NCI-H2227 (cell line): ENCODE data around the gene TGFB1.
"Not testable (repeated sequence)": the region's sequence is repeated elsewhere in the genome, so short reads cannot be mapped to it uniquely, and the experiment has no call there.

Source experiments
- DNase-seq: peaks from one replicate; lab custom pipeline; 2025; ENCODE audit not compliant: unreplicated experiment; lab: John Stamatoyannopoulos, UW

The TGFB1 gene

DNA sequence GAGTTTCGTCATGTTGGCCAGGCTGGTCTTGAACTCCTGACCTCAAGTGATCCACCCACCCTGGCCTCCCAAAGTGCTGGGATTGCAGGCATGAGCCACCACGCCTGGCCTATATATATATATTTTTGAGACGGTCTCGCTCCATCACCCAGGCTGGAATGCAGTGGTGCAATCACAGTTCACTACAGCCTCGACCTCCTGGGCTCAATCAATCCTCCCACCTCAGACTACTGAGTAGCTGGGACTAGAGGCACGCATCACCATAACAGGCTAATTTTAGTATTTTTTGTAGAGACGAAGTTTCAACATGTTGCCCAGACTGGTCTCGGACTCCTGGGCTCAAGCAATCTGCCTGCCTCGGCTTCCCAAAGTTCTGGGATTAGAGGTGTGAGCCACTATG is 6.8 kb downstream of the TGFB1 start:
- not testable (repeated sequence) for DNase-seq

DNA sequence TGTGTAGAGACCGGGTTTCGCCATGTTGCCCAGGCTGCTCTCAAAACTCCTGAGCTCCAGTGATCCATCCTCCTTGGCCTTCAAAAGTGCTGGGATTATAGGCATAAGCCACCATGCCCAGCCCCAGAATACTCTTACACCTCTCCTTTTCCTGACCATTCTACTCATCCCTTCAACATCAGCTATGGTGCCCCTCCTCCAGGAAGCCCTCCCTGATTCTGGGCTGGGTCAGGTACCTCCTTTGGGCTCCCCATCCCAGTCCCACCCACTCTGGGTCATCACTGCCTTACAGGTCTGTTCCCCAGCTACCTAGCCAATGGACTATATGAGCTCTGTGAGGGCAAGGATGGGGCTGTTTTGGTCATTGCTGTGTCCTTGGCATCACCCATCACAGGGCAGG is 9.6 kb downstream of the TGFB1 start:
- DNase-seq: no peak

DNA sequence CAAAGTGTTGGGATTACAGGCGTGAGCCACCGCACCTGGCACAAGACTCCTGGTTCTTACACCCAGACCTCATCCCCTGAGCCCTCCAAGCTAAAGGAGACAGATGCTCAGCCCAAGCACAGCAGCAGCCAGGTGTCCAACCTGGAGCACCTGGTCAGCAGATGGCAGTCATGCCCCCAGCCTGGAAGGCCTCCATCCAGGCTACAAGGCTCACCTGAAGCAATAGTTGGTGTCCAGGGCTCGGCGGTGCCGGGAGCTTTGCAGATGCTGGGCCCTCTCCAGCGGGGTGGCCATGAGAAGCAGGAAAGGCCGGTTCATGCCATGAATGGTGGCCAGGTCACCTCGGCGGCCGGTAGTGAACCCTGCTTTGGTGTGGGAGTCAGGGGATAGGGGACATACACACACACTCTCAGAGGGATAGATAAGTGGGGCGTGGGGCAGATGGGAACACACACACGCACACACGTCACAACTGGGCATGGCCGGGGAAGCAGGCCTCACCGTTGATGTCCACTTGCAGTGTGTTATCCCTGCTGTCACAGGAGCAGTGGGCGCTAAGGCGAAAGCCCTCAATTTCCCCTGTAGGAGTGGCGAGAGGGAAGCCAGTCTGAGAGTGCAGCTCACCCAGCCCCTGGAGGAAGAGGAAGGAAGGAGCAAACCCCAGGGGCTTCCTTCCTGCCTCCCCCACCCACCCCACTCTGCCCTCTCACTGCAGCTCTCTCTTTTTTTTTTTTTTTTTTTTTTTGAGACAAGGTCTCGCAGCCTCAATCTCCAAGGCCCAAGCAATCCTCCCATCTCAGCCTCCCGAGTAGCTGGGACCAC is 11.8 kb downstream of the TGFB1 start:
- DNase-seq: no peak

DNA sequence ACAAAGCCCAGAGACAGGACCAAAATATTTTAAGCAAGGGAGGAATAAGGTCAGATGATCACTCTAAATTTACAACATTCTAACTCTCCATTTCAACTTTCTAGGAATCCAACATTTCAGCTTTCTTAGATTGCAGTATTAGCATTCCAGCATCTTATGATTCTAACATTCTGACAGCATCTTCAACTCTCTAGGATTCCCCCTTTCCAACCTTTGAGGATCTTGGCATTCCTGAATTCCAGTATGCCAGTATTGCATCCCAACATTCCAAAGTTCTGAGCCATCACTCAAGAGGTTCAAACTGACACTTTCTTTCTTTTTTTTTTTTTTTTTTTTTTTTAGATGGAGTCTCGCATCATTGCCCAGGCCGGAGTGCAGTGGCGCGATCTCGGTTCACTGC is 13.8 kb downstream of the TGFB1 start:
- no peak for DNase-seq

DNA sequence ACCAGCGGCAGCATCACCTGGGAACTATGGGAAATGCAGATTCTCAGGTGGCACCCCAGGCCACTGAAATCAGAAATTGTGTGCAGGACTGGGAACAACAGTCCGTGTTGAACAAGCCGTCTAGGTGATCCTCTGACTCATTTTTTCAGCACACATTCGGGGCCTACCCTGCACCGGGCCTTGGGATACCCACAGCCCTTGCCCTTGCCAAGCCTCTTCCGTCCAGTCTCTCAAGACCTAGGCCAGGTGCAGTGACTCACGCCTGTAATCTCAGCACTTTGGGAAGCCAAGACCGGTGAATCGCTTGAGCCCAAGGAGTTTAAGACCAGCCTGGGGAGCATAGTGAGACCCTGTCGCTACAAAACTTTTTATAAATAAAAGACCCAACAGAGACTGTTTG is 18.3 kb downstream of the TGFB1 start:
- no peak for DNase-seq

DNA sequence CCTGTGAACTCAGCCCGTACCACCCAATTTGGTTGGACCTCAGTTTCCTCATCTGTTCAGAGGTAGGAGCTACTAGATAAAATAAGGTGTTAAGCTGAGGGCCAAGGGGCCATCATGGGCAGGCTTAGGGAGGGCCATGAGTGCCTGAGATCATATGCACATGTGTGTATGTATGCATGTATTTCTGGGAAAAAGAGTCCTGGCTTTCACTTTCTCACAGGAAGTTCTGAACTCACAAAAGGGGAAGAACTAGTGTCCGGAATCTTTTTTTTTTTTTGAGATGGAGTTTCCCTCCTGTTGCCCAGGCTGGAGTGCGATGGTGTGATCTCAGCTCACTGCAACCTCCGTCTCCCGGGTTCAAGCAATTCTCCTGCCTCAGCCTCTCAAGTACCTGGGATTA is 18.9 kb downstream of the TGFB1 start:
- DNase-seq: no peak

DNA sequence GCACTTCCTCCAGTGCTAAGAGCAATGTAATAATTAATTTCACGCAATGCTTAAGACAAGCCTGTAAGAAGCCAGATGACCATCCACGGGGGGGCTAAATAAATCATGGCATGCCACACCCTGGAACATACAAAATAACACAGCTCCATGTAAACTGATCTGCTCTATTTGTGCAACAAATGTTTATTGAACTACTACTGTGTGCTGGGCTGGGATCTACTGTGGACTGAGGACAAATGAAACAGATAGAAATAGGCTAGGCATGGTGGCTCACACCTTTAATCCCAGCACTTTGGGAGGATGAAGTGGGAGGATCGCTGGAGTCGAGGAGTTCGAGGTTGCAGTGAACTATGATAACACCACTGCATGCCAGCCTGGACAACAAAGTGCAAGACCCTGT is 21.3 kb downstream of the TGFB1 start:
- no peak for DNase-seq

DNA sequence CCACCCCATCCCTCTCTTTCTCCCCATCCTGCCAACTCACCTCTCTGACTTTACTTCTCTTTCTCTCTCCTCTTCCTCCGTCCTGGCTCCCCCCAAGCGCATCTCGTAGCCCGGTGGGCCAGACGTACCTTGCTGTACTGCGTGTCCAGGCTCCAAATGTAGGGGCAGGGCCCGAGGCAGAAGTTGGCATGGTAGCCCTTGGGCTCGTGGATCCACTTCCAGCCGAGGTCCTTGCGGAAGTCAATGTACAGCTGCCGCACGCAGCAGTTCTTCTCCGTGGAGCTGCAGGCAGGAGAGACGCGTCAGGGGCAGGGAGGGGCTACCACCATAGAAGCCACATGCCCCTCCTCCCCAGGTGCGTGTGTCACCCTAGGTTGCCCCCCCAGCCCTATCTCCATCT is 21.7 kb downstream of the TGFB1 start:
- no peak for DNase-seq

DNA sequence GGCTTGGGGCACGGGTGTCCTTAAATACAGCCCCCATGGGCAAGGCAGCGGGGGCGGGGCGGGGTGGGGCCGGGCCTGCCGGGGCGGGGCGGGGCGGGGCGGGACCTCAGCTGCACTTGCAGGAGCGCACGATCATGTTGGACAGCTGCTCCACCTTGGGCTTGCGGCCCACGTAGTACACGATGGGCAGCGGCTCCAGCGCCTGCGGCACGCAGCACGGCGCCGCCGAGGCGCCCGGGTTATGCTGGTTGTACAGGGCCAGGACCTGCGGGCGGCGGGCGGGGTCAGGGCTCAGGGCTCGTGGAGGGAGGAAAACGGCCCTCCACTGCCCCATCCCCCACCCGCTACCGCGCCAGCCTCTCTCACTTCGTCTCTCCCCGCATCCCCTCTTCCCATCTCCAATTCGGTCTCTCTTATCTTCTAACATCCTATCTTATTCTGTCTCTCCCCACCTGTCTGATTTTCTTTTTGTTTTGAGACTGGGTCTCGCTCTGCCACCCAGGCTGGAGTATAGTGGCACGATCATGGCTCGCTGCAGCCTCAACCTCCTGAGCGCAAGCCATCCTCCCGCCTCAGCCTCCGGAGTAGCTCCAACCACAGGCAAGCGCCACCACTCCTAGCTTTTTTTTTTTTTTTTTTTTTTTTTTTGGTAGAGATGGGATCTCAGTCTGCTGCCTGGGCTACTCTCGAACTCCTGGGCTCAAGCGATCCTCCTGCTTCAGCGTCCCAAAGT is 22.6 kb downstream of the TGFB1 start:
- DNase-seq: peak; percentile 70

DNA sequence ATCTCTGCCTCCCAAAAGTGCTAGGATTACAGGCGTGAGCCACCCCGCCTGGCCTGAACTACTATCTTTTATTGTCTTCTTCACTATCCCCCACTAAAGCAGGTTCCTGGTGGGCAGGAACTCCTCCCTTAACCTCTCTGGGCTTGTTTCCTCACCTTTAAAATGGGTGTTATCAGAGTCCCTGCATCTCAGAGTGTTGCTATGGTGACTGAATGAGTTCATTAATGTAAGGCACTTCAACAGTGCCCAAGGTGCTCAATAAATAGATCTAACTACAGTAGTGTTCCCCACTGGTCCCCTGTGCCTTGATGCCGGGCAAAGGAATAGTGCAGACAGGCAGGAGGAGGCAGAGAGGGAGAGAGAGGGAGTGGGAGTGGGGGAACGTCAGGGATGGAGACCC is 23.2 kb downstream of the TGFB1 start:
- DNase-seq: no peak

DNA sequence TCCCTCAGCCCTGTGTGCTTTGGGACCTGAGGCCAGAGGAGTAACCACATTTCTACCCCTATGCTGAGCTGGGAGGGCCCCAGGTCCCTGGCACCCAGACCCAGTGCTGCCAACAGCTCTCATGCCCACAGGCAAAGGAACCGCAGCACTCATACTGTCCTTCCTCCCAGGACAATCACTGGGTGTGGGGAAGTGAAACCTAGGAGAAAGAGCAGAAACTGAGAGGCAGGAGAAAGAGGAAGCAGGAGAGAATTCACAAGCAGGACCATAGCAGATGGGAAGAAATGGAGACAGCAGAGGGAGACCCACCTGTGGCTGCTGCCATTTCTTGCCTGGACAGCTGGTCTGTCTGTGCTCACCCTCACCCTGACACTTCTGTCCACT is 24.9 kb downstream of the TGFB1 start:
- DNase-seq: no peak

DNA sequence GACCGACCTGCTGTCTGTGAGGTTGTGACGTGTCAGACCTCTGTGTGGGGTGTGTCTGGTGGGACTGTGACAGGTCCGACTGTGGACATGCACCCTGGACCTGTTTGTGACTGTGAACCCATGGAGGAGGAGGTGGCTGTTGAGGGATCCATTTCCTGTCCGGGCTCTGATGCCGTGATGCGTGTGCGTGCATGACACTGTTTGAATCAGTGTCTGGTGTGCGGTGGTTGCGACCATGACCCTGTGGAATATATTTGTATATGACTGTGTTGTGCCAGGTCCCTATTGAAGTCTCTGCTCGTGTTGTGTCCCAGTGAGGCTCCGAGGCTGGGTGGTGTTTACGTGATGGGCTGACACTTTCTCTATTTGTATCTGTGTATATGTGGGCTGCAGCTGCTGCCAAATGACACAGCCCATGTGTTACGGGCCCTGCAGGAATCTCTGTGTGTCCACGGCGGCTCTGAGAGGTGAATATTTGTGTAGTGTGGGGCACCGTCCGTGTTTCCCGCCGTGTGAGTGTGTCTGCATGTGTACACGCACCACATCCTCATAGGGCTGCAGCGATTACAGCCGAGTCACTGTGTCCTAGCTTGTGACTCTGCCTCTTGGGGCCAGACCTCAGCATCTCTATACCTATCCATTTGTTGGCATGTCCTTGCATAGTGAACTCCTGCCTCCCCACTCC is 25.4 kb downstream of the TGFB1 start:
- DNase-seq: no peak

DNA sequence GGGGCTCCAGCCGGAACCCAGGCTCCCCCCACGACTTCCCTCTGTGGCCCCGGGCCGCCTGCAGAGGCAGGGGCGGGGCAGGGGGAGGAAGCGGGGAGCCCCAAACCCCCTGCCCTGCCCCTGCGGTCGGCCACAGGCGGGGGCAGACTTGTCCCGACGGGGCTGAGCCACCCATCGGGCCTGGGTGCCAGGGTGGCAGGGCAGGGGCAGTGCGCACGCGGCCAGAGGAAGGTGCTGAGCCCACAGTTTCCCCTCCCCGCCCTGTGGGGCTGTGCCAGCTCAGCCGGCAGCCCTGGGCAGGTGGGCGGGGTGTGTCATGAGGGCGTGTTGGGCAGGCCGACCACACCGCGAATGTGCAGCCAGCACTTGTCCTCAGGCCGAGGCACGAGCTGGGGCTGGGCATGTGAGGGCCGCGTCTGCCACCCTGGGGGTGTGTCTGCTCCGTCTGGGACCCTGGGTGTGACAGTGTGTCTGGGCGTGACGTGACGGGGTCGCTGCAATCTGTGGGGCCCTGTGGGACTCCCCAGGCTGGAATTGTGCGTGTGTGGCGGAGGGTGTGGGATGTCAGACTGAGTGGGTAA is 26.1 kb downstream of the TGFB1 start:
- no peak for DNase-seq

DNA sequence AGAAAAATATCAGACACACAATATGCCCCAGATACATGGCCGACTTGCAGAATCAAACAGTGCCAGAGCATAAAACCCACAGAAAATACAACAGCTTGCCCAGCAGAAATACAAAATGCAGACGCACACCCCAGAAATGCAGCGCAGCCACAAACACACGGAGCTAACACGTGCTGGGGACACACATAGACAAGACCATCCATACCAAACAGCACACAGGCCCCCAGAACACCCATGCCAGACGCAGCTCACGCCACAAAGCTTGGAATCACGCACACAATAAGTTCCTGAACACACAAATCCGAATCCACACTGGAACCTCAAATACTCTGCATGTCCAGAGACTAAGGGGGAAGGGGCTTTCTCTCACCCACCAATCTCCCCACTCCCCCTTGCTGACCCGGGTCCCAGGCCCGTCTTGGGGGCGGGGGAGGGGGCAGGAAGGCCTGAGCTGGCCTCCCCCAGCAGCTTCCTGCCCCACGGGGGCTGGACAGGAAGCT is 26.6 kb downstream of the TGFB1 start:
- no peak for DNase-seq

DNA sequence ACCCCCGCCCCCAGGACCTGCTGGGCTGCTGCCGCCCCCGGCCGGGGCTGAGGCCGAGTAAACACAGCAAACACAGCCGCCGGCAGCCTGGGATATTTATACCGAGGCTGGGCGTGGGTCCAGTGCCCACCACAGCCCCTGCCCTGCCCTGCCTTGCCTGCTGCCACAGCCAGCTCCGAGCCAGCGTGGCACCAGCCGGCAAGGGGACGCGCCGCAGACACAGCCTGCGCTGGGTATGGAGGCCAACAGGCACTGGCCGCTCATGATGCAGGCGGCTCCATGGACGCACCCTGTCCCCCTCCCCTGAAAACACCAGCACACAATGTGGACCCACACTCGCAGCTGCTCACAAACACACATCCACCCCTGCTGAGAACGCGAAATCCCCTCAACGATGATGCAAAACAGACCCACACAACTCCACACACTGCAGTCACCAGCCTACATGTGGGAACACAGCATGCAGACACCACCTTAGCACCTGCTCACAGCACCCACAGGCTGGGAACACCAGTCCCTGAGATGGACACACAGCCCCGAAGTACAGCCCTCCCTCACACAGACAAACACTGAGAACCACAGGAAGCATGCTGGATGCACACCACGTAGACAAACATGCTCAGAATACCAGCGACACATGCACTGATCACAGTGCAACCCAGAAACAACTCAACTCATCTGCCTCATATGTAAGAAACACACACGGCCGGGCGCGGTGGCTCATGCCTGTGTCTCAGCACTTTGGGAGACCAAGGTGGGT is 27.6 kb downstream of the TGFB1 start:
- DNase-seq: no peak

DNA sequence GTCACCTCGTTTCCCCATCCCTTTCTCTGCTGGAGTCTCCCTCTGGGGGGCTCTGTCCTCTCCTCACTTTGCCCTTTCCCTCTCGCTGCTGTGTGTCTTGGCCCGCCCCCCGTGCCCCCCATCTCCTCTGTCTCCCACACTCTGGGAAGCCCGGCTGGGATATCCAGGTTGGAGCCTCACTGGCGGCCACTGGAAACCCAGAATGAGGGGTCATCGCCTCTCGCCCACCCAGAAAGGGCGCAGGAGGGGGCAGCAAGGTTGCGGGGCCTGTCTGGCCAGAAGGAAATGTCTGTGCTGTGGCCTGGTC is 28.1 kb downstream of the TGFB1 start:
- no peak for DNase-seq

DNA sequence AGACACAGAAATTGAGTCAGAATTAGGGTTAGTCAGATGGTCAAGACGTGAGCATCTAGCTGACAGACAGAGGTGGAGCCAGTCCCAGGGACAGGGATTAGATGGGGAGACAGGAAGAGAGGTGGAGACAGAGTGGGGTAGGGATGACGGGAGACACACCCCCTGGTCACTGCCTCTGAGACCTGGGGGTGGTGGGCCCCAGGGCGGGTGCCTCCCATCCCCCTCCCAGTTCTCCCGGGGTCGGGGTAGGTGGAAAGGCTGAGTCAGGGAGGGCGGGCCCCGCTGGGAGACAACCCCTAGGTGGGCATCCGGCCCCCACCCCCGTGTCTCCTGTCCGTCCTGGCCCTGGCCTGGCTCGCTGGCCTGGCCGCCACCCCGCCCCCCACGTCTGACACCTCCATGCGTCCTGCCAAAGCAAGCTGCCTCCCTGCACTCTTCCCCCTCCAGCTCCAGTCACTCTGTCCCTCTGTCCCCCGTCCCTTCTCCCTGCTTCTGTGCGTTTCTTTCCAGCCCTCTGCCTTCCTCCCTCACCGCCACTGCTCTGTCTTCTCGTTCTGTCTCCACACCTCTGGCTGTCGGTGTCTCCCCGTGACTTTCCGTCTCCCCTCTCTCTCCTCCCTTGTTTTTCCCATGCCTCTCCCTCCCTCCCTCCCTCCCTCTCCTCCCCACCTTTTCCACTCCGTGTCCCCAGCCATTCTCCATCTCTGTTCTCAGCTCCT is 28.6 kb downstream of the TGFB1 start:
- peak; percentile 75 for DNase-seq

DNA sequence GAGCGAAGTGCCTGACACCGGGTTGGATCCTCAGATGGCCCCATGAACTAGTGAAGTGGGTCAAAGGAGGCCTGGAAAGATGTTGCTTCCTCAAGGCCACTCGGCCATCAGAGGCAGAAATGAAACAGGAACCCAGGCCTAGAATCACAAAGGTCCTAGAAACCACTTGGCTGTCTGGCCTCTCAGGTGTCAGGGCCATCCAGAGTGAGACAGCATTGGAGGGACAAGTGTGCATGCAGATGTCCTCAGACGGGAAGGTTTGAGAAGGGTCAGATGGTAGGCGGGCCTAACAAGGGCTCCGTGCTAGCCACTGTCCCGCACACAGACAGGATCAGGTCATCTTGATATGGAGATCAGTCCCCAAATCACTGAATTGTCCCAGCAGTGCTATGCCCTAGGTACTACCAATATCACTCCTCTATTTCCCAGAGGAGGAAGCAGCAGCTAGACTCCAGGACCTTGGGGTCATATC is 29.5 kb downstream of the TGFB1 start:
- no peak for DNase-seq

DNA sequence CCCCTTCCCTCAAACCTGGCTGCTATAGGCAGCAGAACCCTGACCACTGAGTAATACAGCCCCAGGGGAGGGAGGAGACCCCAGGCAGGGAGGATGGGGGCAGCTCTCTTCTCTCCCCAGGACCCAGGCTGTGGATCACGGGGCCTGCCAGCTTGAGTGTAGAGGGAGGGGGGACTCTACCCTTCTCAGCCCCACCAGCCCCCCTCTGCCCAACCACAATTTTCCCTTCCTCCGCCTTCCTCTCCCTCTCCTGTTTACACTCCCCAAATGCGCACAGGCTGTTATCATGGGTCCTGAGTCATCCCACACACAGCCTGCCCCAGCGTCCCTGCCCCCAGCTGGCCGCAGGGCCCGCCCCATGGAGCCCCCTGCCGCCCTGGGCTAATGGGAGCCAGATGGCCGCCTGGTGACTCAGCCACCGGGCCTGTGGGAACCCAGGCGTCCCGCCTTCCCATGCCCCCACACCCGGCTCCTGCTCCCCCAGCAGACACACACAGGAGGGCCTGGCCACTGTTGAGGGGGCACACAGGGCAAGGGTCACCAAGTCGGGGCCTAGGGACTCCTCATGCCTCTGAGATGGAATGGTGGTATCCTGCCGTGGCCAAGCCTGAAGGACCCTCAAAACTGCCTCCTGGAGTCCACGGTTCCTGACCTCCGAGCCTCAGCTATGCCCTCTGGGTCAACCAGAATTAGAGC is 30.1 kb downstream of the TGFB1 start:
- DNase-seq: no peak

DNA sequence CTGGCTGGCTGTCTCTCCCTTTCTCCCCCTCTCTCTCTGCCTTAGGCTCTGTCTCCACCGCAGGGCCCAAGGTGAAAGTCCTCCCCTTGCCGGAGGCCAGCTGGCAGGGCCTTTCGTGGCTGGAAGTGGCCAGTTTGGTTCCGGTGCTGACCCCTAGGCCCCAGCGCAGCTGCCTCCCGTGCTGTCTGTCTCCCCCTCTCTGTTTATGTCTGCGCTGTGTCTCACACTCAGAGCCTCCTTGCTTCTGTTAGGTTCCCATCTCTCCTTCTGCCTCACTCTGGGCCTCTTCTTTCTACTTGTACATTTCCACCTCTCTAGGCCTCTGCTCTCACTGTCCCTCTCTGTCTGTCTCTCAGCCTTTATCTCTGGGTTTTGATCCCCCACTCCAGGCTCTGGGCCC is 30.7 kb downstream of the TGFB1 start:
- DNase-seq: no peak
